ENCODE measurements around the gene CEP89.
"Not testable (repeated sequence)": the region's sequence is repeated elsewhere in the genome, so short reads cannot be mapped to it uniquely, and the experiment has no call there.

The CEP89 gene

DNA sequence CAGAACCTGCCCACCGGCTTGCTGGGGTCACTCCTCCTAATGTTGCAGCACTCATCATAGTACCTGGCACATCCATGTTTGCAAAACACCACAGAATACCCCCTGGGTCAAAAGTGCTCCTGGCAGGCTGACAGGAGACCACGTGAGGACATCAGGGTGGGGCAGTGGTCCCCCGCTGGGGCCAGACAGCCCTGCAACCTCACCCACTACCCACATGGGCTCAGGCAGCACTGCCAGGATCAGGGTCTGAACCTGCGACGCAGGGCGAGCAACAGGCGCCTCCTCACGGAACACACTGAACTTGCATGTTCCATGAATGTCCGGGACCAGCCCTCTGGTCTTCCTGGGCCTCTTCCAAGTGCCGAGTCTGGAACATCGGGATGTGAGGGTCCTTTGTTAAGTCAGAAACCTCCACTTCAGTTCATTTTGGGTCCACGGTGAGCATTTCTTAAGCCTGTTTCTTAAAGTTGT, 100.7 kb downstream of the CEP89 start:
- no peak for DNase-seq (ENCODE audit: low read depth)
- in situ Hi-C loops (cut with HindIII; ENCODE audit: low sequenced_read_pairs), result no loop called here
- TF ChIP-seq, protein P1, sequence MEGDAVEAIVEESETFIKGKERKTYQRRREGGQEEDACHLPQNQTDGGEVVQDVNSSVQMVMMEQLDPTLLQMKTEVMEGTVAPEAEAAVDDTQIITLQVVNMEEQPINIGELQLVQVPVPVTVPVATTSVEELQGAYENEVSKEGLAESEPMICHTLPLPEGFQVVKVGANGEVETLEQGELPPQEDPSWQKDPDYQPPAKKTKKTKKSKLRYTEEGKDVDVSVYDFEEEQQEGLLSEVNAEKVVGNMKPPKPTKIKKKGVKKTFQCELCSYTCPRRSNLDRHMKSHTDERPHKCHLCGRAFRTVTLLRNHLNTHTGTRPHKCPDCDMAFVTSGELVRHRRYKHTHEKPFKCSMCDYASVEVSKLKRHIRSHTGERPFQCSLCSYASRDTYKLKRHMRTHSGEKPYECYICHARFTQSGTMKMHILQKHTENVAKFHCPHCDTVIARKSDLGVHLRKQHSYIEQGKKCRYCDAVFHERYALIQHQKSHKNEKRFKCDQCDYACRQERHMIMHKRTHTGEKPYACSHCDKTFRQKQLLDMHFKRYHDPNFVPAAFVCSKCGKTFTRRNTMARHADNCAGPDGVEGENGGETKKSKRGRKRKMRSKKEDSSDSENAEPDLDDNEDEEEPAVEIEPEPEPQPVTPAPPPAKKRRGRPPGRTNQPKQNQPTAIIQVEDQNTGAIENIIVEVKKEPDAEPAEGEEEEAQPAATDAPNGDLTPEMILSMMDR (IDR thresholded peaks at IDR 0.05; ENCODE audit: low read depth, low read length, missing control alignments), result no peak
- H3K4me3 ChIP-seq (ENCODE audit: low read depth, low read length), result no peak overlapping the region

DNA sequence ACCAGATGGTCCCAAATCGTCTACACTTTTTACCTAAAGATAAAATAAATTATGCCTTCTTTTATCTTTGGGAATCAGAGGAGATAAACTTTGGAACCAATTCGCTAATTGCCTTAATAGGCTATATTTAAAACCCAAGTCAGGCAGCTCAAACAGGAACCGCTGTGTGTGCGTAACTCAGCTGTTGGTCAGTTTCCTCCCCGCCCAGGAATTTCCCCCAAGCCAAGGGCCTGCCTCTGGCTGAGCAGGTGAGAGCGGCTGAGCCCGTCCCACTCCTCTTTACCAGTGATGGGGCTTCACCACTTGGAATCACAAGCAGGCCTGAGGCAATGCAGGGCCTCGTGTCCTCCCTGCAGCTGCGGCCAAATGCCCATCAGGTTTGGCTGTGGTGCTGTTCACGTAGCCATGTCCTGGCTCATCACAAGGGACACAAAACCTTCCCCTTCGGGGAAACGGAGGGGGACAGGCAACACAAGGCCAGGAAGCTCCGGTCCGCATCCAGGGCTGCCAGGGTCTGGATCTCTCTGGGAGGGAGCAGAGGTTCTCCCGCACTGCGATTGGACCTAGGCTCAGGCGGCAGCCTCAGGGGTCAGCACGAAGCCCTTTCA, 101.7 kb downstream of the CEP89 start:
- in situ Hi-C loops (cut with HindIII; ENCODE audit: low sequenced_read_pairs), result no loop called here

DNA sequence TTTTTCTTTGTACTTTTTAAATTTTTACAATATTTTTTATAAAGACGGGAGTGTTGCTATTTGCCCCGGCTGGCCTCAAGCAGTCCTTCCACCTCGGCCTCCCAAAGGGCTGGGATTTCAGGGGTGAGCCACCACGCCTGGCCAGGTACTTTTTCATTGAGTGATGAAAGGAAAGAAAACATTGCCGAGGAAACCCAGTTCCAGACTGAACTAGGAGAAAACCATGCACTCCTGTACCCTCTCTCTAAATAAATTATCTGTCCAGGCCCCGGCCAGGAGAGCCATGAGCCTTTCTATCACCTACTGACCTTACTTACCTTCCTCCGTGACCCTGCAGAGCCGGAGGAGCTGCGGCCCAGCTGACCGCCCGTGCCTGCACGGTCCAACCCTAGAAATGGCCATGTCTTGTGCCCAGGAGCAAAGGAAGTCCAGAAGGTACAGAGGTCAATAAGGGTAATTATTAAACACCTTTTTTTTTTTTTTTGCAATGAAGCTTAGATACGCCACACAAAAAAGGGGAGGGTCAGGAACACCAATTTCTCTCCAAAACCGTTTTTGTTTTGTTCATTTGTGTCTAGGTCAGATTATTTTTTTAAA, 102.3 kb downstream of the CEP89 start, which contains the start of gene SLC7A9:
Gene SLC7A9 (minus strand): TSS at position 399 of the 597 bp plus-strand sequence. CDS start 1,233 bp downstream, outside the sequence.
- no peak within 1 kb of the TSS for H3K4me3 ChIP-seq (ENCODE audit: low read depth, low read length)
- in situ Hi-C loops (cut with HindIII; ENCODE audit: low sequenced_read_pairs), result no loop called here
- DNase-seq (ENCODE audit: low read depth), result no peak
- TF ChIP-seq, protein P1 (IDR thresholded peaks at IDR 0.05; ENCODE audit: low read depth, low read length, missing control alignments), result no peak

More for the DNA sequence above, 101.7 kb downstream of the CEP89 start:
- TF ChIP-seq, protein P1 (IDR thresholded peaks at IDR 0.05; ENCODE audit: low read depth, low read length, missing control alignments), result no peak
- DNase-seq (ENCODE audit: low read depth), result no peak
- H3K4me3 ChIP-seq (ENCODE audit: low read depth, low read length), result no peak overlapping the region

DNA sequence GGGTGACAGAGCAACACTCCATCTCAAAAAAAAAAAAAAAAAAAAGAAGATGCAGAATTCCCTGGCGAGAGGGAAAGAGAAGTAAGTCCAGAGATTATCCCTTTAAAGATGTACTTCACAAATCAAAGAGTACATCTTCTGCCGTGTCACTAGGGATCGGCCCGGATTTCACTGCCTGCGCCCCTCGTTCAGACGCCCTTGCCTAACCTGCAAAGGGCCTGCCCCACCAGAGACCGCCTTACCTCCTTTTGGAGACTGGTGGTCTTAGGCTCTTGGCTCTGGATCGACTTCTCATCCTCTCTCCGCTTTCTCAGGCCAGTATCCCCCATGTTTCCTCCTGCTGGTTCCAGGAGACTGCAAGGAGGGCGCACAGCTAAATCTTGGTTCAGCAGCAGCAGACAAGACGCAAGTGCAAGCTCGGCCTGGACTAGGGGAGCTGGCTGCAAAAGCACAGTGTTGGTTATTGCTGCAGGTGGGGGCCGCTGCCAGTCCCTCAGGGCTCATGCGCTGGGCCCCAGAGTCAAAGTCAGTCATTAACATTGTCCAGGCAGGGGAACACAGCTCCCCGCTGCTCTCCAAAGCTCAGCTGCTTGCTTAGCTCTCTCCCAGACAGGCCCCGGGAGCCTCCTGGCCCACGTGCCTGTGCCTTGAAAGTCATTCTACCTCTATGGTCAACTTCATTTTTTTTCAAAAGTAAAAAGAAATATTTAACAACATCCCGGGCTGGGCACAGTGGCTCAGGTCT, 103.4 kb downstream of the CEP89 start:
- in situ Hi-C loops (cut with HindIII; ENCODE audit: low sequenced_read_pairs), result no loop called here
- no peak overlapping the region for H3K4me3 ChIP-seq (ENCODE audit: low read depth, low read length)
- DNase-seq (ENCODE audit: low read depth), result no peak
- TF ChIP-seq, protein P1 (IDR thresholded peaks at IDR 0.05; ENCODE audit: low read depth, low read length, missing control alignments), result no peak

DNA sequence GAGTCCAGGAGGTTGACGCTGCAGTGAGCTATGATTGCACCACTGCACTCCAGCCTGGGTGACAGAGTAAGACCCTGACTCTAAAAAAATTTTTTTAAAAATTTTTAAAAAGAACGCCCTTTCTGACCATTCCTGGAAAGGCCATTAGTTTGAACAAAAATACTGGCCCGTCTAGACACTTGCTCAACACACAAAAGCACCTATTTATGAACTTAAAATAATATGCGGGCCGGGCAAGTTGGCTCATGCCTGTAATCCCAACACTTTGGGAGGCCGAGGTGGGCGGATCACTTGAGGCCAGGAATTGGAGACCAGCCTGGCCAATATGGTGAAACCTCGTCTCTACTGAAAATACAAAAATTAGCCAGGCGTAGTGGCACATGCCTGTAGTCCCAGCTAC, 104.3 kb downstream of the CEP89 start:
- DNase-seq (ENCODE audit: low read depth); in situ Hi-C loops (cut with HindIII; ENCODE audit: low sequenced_read_pairs); H3K4me3 ChIP-seq (ENCODE audit: low read depth, low read length): not testable (repeated sequence)

DNA sequence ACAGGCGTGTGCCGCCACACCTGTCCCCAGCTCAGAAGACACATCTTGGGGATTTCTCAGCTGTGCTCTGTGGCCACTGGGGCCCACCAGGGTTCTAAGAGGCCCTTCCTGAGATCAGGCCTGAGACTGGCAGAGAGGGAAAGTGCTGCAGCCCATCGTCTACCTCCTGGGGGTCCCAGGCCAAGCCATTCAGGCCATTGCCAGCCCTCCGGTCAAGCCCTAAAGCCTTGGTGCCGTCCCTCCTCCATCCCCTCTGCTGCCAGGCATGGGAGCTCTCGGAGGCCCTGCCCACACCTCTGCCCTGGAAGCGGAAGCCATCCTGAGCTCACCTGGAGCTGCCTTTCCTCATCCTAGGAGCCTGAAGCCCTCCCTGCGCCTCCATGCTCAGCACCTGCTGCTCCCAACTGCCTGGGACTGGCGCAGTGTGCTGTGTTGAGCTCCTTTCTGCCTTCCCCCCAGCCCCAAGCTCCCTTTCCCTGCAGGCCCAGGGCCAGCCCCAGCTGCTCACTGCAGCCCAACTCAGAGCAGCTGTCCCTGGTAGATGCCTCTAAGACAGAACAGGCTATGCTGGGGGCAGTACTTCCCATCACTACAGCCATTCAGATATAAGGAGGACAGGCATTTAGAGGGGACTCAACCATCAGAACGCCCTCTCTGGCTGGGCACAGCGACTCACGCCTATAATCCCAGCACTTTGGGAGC, 105.0 kb downstream of the CEP89 start:
- in situ Hi-C loops (cut with HindIII; ENCODE audit: low sequenced_read_pairs), result no loop called here
- DNase-seq (ENCODE audit: low read depth), result no peak
- TF ChIP-seq, protein P1 (IDR thresholded peaks at IDR 0.05; ENCODE audit: low read depth, low read length, missing control alignments), result no peak
- H3K4me3 ChIP-seq (ENCODE audit: low read depth, low read length), result no peak overlapping the region

Data from astrocyte of the cerebellum (primary cell).